Psoas muscle (tissue), 8 donors: Measurements from ENCODE around the gene WDR27. TPM values are rescaled to one million over a fixed set of nuclear protein-coding genes. Genes with fewer than 3 reads are reported as not detected.

ENCODE experiments used
- ATAC-seq, 4 donors: fragments of 200-7000 bp; cut with Tn5 transposase; one replicate each; pipeline ENCODE4 v1.9.1; 2020; ENCODE audit warnings: moderate library complexity in 3 of 4, mild to moderate bottlenecking in 2 of 4
- DNase-seq, 2 donors: peaks; one replicate each; pipeline ENCODE4 v3.0.0-alpha.2; 2020
- H3K27ac ChIP-seq: fragments of 200-600 bp; one replicate; pipeline ENCODE4 v1.8.0; 2022
- H3K27me3 ChIP-seq, 3 donors: fragments of 200-600 bp in 1 of 3; one replicate each; pipeline versions ENCODE4 v1.6.1 to v1.8.0; 2013 to 2022; ENCODE audit warnings: low read length in 2 of 3, mild to moderate bottlenecking in 2 of 3, moderate library complexity in 1 of 3; ENCODE audit not compliant: insufficient read depth in 3 of 3
- H3K36me3 ChIP-seq, 2 donors: fragments of 200-600 bp in 1 of 2; one replicate each; pipeline versions ENCODE4 v1.6.1 to v1.8.0; 2013 to 2022; ENCODE audit warnings: low read depth in 1 of 2, mild to moderate bottlenecking in 1 of 2, moderate library complexity in 1 of 2; ENCODE audit not compliant: insufficient read depth in 1 of 2
- H3K4me1 ChIP-seq: fragments of 200-600 bp; one replicate; pipeline ENCODE4 v1.8.0; 2022
- H3K4me3 ChIP-seq: fragments of 200-600 bp; one replicate; pipeline ENCODE4 v1.8.0; 2022; ENCODE audit warnings: mild to moderate bottlenecking
- H3K9me3 ChIP-seq: fragments of 200-600 bp; one replicate; pipeline ENCODE4 v1.8.0; 2022
- WGBS, 3 donors: extraction: QIAGEN DNeasy Blood & Tissue Kit; methylation state at CpG; one replicate each; pipeline versions ENCODE4 v1.1.6 to v1.1.7; 2013; 5-methylcytosine and 5-hydroxymethylcytosine counted together
- intact Hi-C, 2 donors: fragments of 100-400 bp; cut with DNase I; formaldehyde crosslinking; loops; one replicate each; pipeline versions ENCODE4 v1.11.0 to v1.14.2; 2022
- polyA plus RNA-seq, 3 donors: library from polyadenylated mRNA; stranded (reverse); fragments of 200-250 nt; gene quantifications; one replicate each; pipeline ENCODE4 v1.2.3, GENCODE V29; 2013
- total RNA-seq, 4 donors: library from RNA; stranded (reverse); fragmentation: NEBNext Ultra II Directional in 2 of 4; extraction: Animal tissue kit (Norgen Biotek cat#: 25700) in 2 of 4; gene quantifications; one replicate each; pipeline versions ENCODE4 v1.2.1 to v1.2.4, GENCODE V29; 2021 to 2023
- TF ChIP-seq, protein P1 (sequence below): fragments of 200-600 bp; IDR thresholded peaks from one replicate; pipeline ENCODE4 v1.8.0; 2022; ENCODE audit warnings: antibody characterized with exemption
- donor health status: healthy with polysubstance abuse.
- donor health status: DM: no; HTN: no; CAD: no; lungs with moderate emphysema.
- donor health status: Bipolar disorder and iron deficiency.
- donor health status: healthy.
- donor health status: DM: yes; HTN: yes; CAD: no.
- donor health status: DM: no; HTN: no; CAD: no.
- donor health status: DM: no; HTN: no; CAD: no.
- donor health status: DM: yes; HTN: yes; CAD: no.

The WDR27 gene
- total and polyA plus RNA-seq, 7 donors, result 3.1 to 14.4 (median 5.5) TPM

DNA sequence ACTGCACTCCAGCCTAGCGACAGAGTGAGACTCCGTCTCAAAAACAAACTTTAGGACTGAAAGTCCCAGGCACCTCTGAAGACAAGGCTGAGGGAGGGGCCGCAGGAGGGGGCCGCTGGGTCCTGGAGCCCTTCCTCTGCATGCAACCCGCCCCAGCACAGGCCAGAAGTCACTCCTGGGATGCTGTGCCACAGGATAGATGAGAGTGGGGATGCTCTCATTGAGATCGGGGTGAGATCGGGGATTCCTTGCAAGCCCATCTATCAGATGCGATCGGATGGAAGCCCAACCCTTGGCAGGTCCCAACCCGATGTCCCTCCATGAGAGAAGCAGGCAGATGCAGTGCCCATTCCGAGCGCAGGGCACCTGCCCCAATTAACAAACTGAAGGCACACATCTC, 66.5 kb downstream of the WDR27 start:
- no peaks in the 10 kb centered on the region for H3K27me3 ChIP-seq
- H3K4me3 ChIP-seq, result no peak overlapping the region
- WGBS, 3 donors, result 94 to 97% (median 97%) methylated on average over 12 of the region's 12 CpGs
- H3K36me3 ChIP-seq, result peaks cover 0 to 29% of the 10 kb centered on the region in 2 donors
- DNase-seq, result no peak
- no peaks in the 10 kb centered on the region for H3K4me1 ChIP-seq
- TF ChIP-seq, protein P1, sequence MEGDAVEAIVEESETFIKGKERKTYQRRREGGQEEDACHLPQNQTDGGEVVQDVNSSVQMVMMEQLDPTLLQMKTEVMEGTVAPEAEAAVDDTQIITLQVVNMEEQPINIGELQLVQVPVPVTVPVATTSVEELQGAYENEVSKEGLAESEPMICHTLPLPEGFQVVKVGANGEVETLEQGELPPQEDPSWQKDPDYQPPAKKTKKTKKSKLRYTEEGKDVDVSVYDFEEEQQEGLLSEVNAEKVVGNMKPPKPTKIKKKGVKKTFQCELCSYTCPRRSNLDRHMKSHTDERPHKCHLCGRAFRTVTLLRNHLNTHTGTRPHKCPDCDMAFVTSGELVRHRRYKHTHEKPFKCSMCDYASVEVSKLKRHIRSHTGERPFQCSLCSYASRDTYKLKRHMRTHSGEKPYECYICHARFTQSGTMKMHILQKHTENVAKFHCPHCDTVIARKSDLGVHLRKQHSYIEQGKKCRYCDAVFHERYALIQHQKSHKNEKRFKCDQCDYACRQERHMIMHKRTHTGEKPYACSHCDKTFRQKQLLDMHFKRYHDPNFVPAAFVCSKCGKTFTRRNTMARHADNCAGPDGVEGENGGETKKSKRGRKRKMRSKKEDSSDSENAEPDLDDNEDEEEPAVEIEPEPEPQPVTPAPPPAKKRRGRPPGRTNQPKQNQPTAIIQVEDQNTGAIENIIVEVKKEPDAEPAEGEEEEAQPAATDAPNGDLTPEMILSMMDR, result no peak
- no peaks in the 10 kb centered on the region for H3K9me3 ChIP-seq
- no peak overlapping the region for H3K27ac ChIP-seq
- intact Hi-C loops, result no loop called here
- ATAC-seq, result no peak

DNA sequence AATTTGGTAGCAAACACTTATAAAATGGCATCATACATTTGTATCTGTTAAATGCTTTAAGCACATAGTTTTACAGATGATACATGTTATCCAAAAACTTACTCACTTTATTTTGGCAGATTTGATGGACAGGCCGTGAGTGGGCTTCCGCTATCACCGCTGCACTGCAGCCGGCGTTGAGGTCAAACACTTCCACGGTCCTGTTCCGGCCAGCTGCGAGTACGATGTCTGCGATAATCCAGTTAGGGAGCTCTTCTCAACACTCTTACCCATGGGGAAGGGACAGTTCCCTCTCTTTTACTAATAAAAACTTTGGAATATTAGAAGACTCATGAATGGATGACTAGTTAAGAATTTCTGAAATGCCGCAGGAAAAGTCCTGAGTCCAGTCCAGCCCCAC, 69.0 kb downstream of the WDR27 start:
- 94 to 98% (median 94%) methylated on average over 11 of the region's 11 CpGs for whole genome bisulfite sequencing, 3 donors
- no peaks in the 10 kb centered on the region for H3K4me1 ChIP-seq
- DNase-seq, result no peak
- peaks cover 0 to 29% of the 10 kb centered on the region in 2 donors for H3K36me3 ChIP-seq
- H3K4me3 ChIP-seq, result no peak overlapping the region
- H3K9me3 ChIP-seq, result no peaks in the 10 kb centered on the region
- H3K27ac ChIP-seq, result no peak overlapping the region
- ATAC-seq, result no peak
- intact Hi-C loops, result no loop called here
- TF ChIP-seq, protein P1, result no peak
- no peaks in the 10 kb centered on the region for H3K27me3 ChIP-seq

DNA sequence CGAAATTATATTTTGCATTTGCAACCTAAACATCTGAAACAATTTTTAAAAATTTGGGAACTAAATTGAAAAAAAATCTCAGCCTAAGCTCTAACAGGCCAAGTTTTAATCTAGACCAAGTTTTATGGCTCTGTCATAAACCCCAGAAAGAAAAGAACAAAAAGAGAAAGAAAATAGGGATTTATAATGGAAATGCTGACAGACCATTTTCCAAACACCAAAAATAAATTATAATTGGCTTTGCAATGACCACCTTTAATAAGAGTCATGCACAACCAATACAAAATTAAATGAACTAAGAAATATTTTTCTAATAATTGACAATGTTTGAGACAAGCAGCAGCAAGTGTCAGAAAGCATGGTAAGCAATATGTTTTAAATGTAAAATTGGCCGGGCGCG, 72.6 kb downstream of the WDR27 start:
- ATAC-seq (no peak), DNase-seq (no peak)
- H3K36me3 ChIP-seq, result peaks cover 0 to 31% of the 10 kb centered on the region in 2 donors
- H3K27ac ChIP-seq, result no peak overlapping the region
- intact Hi-C loops, result no loop called here
- no peaks in the 10 kb centered on the region for H3K27me3 ChIP-seq
- 73 to 85% (median 75%) methylated on average over 4 of the region's 4 CpGs for WGBS, 3 donors
- no peak overlapping the region for H3K4me3 ChIP-seq
- TF ChIP-seq, protein P1, result no peak
- H3K9me3 ChIP-seq, result no peaks in the 10 kb centered on the region
- H3K4me1 ChIP-seq, result no peaks in the 10 kb centered on the region

DNA sequence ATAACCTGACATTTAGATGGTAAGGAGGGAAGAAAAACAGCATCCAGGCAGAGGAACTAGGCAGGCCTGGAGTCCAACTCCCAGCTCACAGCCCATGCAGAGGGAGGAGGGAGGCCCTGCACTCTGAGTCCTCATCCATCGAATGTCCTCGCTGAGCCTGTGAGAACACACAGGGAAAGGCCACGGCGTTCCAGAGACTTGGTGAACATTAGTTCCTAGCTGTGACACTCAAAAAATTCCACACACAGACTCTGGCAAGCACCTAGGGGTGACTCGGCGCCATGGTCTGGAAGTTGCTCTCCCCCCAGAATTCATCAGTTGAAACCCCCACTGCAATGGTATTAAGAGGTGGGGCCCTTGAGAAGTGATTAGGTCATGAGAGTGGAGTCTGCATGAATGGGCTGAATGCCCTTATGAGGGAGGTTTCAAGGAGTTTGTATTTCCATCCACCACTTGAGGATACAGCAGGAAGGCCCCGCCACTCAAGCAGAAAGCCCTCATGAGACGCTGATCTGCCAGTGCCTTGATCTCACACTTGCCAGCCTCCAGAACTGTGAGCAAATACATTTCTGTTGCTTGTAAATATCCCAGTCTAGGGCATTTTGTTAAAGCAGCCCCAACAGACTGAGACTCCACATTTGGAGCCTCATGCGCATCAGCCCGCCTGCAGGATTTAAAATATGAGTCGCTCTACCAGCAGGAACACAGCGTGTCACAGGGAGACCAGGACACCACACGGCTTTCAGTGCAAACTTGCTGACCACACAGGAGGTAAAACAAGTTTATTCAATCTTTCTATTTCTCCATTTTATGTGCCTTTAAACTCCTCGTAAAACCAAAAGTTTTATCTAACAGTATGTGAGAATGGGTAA, 73.9 kb downstream of the WDR27 start:
- WGBS, 3 donors, result 94 to 97% (median 95%) methylated on average over 14 of the region's 14 CpGs
- no peak for DNase-seq
- ATAC-seq, result no peak
- Histone ChIP-seq H3K27me3 (no peaks in the 10 kb centered on the region), H3K9me3 (no peaks in the 10 kb centered on the region), H3K36me3 (peaks cover 0 to 19% of the 10 kb centered on the region in 2 donors), H3K4me3 (no peak overlapping the region), H3K27ac (no peak overlapping the region), H3K4me1 (no peaks in the 10 kb centered on the region)
- TF ChIP-seq, protein P1, result no peak
- intact Hi-C loops, result no loop called here

DNA sequence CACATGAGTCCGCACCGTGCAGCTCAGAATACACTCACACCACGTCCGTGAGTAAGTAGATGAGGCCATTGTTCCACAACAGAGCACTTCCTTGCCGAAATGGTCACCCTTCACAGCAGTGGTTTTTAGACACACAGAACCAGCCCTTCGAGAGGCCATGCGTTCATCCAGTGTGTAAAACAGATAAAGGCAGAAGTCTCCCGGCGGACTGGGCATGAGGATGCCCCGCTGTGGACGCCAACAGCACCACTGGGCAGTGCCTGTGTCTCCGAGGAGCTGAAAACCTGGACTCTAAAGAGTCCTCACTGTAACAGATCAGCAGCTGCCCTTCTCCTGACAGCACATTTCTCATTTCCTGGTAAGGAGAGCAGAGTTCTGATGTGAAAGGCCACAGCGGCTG, 75.2 kb downstream of the WDR27 start:
- Histone ChIP-seq H3K9me3 (no peaks in the 10 kb centered on the region), H3K4me3 (no peak overlapping the region), H3K27ac (no peak overlapping the region), H3K36me3 (peaks cover 0 to 10% of the 10 kb centered on the region in 2 donors), H3K27me3 (no peaks in the 10 kb centered on the region), H3K4me1 (no peaks in the 10 kb centered on the region)
- DNase-seq (no peak), ATAC-seq (no peak)
- intact Hi-C loops, result no loop called here
- WGBS, 3 donors, result 92 to 94% (median 93%) methylated on average over 13 of the region's 13 CpGs
- TF ChIP-seq, protein P1, result no peak
